Inflammatory macrophage treated with lipopolysaccharide for 1 hour (primary cell): Measurements from ENCODE around the gene BTG1.
"Not testable (repeated sequence)": the region's sequence is repeated elsewhere in the genome, so short reads cannot be mapped to it uniquely, and the experiment has no call there.

Source experiments
- DNase-seq, 2 donors: peaks; one replicate each; pipeline ENCODE4 v3.0.0-alpha.2; 2020 to 2022

Gene BTG1

DNA sequence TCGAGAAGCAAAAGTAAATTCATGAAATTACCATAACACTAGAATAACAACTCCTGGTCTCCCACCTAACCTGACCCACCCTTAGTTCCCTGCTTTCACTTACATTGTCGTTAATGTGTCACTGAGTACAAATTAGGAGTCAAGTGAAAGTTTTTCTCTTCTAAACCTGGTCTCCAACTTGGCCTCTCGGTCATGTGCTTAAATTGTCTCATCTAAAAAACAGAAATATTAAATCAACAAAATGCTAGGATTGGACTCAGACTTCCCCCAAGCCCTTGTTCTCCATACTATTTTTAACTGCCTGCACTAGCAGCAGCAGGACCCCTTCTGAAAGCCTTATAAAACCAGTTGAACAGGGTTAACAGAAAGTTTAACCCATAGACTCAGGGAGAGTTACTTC, 1.8 kb upstream of the BTG1 start:
- no peak for DNase-seq

DNA sequence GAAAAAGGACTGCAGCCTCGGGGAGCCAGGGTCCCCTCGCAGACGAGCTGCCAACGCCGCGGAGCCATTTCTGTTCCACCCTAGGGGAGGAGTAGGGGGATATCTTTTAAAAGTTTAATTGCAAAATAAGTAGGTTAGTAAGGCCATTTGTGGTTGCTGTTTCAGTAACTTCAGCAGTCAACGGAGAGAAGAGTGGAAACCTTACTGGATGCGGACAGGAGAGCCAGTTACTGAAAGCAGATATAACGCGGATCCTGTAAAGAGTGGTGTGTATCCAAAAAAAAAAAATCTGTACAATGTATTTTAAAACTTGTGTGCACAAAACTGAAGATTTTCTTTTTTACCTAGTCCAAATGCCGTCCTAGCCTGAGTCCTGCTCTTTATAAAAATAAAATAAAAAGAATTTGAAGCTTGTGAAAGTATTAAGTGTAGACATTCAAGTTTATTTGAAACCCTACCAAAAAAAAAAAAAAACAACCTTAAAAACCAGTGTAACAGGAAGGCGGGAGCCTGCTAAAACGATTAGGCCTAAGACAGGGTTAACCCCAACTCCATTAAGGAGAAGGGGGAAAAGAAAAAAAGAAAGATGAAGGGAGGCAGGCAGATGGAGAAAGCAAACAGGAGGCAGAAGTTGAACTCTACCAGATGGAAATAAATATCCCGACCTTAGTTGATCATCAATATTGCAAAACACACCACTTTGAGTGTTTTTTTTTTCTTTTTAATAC, 1.0 kb upstream of the BTG1 start:
- no peak for DNase-seq

DNA sequence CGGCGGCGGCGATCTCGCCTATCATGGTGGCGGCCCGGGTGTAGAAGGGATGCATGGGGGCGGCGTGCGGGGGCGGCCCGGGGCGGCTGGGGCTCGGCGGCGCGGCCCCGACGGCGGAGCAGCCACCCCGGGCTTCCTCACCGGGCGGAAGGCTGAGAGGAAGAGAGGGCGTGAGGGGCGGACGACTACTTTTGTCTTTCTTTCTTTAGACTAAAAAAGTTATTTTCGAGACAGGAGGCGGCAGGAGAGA, 240 bp downstream of the BTG1 start:
- no peak for DNase-seq

DNA sequence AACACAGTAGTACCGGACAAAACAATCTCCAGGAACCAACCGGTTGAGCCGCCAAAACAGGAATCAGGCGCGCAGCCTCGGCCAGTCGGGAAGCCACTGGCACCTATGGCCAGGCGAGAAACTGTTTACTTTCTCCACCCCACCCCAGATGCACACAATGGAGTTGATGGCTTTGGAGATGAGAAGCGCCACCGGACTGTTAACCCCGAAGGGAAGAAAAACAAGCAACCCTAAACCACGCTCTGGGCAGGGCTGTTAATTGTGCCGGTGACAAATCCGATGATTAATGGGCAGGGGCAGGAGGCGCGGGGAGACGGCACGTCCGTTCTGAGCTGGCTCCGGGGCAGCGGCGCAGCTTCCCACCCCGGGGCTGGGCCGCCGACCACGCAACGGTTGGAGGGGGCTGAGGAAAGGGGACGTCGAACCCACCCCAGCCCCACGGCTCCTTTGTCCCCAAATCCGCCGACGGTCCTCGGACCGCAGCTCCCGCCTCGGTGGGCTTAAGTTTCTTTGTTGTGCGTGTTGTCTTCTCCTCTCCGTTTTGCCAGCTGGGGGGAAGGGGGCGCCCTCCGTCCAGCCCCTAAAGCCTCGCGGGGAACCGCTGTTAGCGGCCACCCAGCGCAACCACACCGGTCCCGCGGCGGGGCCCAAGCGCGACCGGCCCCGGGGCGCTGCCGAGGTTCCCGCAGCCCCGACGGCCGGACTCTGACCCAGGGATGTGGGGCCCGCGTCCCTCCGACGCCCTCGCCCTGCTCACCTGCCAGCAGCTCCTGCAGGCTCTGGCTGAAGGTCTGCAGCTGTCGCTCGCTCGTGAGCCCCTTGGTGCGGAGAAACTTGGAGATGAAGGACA, 790 bp downstream of the BTG1 start:
- DNase-seq, result no peak

DNA sequence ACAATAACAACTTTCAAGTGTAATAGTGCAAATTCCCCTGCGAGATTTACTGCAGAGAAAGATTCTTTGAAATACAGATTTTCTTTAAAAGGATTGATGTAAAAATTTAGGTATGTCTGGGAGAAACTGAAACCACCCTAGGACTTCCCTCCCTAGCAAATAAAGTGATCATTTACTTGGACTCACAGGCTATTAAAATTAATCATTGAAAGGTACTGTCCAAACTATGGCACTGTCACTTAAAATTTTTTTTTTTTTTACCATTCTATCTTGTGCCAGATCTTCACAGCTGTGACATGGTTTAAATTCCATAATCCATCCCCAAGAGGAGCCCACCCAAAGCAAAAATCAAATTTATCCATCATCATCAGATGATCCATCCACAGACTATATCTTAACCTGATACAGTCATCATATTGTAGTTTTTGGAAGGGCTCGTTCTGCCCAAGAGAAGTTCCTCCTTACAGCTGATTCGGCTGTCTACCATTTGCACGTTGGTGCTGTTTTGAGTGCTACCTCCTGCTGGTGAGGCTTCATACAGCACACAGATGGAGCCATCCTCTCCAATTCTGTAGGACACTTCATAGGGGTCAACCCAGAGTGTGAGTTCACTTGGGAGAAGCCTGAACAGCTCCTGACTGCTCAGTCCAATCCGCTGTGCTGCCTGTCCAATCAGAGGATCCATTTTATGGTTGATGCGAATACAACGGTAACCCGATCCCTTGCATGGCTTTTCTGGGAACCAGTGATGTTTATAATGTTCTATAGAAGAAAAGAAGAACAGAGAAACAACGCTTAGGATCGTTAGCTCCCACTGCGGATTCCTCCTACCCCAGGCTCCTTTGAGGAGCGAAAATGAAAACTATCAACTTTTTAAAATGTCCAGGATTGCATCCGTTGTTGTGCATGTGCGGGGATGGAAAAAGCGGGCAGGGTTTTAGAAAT, 1.7 kb downstream of the BTG1 start:
- peak; percentile 79 to 84 for DNase-seq

DNA sequence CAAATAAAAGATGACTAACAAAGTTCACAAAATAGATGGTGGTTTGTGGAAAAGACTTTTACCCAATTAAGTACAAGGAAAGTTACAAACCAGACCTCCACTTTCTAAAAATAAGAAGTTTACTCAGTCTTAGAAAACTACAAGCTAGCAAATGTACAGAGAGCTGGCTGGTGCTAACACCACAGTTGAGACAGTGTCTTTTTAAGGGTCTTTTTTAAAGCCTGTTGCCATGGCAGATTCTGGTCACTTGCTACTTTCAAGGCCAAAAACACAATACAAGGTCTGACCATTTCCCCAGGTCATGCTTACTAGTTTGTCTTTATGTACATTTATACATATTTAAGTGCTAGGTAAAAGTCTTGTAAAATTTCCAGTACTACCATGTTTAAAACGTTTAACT, 2.4 kb downstream of the BTG1 start:
- DNase-seq, result no peak

DNA sequence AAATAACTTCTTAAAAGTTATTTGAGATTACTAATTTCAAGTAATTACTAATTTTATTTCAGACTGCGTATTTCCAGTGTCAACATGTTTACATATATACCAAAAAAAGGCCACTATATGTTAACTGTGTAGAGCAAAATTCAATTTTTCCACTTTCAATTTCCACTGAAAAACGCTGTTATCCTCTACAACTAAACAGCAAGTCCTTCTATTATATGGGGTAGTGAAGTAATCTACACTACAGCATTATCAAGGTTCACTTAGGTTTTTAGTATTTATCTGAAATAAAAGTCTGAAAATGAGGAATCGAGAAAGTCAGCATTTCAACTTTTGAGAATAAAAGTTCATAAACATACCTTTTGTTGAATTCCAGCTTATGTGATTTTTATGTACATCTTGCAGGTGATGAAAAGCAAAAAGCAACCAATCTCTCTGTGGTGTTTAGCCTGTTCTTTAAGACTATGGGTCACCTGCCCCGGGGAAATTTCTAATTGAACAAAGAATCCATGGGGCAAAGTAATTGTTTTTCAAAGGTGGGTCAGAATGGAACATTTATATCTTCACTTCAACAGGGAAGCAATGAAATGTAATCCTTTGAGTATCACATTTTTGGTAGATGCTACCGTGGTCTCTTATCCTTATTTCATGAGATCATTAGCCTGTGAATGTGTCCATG, 3.3 kb downstream of the BTG1 start:
- DNase-seq, result no peak

DNA sequence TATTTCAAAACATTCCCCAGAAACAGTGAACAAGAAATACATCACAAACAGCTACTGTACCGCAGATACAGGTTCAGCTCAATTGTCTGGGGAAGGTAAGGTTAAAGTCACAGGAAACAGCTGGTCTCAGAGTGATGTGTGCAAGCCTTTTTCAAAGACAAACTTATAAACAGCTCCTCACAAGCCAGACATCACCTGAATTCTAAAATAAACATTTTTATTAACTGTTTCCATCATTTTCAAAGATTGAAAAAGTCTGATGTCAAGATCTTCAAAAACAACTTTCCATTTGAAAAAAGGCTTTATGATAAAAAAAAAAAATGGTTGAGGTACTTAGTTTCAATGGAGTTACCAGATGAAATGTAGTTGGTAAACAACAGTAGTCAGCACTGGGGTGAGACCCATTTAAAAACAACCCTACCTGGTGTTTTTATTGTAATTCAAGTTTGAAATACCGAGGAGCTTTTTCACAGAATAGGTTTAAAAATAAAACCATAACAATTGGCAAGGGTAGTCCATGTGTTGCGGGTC, 4.0 kb downstream of the BTG1 start:
- no peak for DNase-seq

DNA sequence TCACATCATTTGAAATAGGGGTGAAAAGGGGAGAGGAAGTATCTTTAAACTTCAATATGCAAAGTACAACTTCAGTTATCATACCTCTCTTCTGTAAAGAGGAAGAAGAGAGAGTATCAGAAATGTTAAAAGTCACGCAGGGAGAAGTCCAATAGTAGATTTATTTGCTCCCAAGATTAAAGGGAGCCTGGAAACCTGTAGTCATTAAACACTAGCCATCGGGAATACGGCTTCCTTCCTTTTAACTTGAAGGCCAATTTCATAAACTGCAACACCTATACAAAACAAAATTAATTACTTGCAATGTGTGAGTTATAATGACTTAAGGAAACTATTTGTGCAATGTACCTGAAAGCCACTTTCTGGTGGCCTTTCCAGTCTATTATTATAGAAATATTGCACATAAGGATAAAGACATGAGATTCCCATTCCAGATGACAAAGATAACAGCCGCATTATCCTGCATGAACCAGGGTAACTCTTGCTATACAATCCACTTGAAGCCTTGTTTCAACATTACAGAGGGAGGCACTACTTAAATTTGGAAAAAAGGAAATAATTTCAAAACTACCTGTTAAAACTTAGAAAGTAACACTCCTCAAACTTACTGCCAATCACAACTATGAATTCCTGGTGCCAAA, 4.6 kb downstream of the BTG1 start:
- no peak for DNase-seq

DNA sequence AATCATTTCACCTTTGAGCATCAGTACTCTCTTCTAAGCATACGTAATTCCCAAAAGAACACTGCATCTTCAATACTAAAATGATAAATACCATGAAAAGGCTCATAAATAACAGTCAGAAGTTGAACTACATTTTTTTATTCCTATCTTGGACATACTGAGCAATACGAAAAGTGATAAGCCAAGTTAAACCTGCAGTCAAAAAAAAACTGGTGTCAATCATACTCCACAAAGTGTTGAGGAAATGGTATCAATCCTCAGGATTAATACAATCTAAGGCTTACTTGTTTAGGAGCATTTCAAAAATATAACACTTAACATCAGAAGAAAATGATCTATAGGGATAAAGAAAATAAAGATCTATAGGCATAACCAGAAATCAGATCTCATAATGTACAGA, 5.5 kb downstream of the BTG1 start:
- no peak for DNase-seq

DNA sequence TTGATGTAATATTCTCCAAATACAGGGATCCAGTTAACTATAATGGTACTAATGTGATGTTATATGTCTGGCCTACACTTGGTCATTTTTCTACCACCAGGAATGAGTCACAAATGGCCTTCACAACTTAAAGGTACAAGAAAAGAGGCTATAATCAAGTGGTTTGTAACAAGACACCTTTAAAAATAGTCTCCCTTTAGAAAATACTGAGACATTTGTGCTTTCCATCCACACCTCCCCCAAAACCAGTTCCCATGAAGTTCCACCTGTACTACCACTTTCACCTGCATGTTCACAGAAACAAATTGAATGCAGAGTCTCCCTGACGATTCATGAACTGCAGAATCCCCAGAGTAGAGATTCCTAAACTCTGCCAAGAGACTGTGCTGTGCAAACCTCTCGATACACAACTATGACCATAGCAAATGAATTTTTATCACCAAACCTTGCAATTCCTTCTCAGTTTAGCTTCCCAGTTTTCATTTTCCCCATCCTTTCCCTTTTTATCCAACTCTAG, 6.0 kb downstream of the BTG1 start:
- no peak for DNase-seq

DNA sequence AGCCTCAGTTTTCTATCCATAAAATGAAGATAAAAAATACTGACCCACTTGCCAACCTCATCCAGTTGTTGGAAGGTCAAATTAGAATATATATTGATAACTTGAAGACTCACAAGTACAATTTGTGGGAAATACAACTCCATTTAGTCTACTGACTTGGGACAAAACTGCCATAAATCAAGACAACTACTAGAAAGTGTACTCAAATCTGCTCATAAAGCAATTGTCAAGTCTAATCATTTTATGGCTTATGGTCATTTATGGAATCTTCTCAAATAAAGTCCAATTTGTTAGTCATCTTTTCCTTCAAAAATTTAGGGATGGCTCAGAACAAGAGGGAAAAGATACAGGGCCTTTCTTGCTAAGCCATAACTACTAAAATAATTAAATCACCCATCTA, 7.0 kb downstream of the BTG1 start:
- no peak for DNase-seq

DNA sequence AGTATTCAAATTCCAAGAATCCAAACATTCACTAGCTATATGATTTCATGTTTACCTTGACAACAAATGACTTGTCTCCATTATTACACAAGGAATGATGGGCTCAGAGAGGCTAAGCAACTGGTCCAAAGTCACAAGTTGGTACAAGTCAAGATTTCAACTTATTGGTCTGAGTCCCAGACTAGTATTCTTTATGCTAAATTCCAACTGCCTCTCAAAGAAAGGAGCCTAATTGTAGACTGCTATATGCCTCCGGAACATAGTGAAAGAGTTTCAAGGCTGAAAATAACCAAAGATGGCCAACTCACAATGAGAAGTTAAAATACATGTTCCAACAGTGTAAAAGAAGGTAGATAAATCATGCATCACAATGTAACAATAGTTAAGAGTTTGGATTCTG, 7.5 kb downstream of the BTG1 start:
- DNase-seq, result no peak

DNA sequence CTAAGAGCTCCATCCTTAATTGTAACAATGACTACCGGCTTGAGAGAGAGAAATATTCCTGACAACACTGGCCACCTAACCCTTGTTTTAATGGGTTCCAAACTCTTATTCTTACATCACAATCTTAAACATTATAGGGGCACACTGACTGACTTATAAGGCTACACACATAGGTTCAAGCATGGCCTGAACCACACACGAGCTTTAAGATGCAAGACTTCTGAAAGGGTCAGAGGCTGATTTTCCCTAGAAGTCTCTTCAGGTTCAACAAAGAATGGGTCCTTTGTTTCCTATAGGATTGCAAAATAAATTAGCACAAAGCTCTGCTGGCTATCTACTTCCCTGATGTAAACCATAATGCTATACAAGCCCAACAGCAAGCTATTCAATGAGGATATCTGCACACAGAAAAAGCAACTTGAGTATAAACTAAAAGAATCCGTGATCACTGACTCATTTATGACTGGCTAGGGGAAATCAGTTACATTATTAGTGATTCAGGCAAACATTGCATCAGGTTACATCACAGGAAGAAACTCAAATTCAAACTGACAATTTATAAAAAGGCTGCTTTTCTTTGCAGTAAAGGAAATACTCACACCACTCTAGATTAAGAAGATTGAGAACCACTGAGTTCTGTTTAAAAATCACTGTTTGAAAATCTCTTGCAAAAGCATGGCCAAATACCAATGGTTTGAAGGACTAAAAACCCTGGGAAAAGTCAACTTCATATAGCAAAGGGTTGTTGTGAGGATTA, 8.5 kb downstream of the BTG1 start:
- DNase-seq, result peak; percentile 79 to 86

DNA sequence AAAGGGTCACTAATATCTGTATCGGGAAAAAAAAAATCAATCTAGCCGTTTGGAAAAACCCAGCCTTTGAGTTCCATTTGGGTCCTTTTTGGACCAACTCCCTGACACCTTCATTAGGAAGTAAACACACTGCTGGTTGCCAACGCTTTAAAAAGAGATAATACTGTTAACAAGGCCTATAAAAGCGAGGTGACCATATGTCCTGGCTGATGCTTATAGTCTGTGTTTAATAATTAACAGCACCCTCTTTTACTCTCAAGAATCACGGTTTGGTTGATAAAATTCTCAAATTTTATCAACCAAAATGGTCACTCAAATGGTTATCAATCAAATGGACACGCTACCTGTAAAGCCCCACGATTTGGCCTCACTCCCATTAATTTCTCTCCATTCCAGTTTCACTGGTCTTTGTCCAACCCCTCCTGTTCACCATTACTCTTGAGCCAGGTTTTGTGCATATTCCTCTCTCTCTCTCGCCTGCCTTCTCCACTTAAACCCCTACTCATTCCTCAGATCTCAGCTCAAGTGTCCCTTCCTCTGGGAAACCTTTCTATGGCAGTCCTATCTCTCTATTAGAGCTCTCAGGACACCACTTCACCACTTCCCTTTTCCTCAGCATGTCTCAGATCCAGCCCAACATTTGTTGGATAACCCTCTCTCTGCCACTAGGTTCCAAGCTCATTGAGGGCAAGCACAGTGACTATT, 9.5 kb downstream of the BTG1 start:
- peak in 1 of 2 donors; percentile 40 for DNase-seq

DNA sequence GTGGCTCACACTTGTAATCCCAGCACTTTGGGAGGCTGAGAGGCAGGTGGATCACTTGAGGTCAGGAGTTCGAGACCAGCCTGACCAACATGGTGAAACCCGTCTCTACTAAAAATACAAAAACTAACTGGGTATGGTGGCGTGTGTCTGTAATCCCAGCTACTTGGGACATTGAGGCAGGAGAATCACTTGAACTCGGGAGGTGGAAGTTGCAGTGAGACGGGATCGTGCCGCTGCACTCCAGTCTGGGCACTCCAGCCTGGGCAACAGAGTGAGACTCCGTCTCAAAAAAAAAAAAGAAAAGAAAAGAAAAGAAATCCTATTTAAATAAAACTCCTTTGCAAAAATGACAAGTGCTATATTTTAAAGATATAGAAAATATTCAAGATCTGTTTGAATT, 10.1 kb downstream of the BTG1 start:
- DNase-seq, result not testable (repeated sequence)

DNA sequence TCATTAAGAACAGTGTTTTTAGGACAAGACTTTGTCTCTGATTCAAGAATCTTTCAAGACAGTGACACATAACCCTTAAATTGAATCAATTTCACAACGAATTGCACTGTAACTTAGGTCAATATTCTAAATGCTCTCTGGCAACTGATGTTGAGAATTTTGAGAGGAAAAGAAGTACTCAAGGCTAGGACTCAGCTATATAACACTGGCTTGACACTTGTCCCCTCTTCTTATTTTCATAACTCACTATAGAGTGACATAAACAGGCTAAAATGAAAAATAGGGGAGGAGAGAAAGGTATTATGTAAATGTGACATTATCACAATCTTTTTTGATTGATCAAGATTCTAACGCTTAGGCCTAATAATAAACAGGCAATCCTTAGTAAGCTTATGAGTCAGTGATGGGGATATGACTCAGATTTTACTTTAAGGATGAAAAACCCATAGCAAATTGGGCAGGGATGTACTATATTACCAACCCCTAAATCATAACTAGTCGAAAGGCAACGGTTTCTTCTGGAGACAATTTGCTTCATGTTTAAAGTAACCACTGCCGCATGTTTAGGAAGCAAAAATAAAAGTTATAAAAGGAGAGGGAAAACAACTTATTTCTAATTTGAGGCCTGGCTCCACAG, 10.9 kb downstream of the BTG1 start:
- DNase-seq, result peak; percentile 70 to 71

DNA sequence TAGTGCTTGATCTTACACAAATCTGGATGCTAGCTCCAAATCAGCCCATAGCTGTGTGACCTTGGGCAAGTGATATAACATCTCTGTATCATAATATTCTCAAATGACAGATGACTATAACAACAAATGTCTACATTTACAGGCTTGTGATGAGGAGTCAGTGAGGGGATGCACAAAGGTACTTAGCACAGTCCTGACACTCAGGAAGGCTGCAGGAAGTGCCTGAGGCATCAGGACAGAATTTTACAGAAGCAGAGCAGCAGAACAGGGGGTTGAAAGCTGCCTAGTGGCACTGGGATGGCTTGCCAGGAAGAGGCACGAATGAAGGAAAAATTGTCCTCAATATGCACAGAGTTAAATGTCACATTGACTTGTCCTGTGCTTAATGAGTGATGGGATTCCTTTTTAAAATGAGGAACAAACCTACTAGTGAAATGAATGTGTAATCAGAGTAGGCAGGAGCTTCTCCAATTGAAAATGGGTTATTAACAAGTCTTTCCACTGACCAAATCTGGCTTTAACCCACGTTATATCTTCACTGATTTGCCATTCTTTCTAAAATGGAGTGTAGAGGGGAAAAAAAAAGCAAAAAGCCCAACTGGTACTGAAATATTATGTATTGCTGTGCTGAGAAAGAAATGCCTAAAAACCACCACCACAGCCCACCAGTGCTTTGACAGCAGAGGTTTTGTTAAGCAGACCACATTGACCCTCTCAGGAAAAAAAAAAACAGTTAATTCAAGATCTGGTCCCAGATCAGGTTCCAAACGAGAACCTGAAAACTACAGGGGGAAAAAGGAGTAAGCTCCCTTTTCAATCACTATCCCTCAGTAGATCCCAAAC, 11.6 kb downstream of the BTG1 start:
- DNase-seq, result peak; percentile 70 to 81

DNA sequence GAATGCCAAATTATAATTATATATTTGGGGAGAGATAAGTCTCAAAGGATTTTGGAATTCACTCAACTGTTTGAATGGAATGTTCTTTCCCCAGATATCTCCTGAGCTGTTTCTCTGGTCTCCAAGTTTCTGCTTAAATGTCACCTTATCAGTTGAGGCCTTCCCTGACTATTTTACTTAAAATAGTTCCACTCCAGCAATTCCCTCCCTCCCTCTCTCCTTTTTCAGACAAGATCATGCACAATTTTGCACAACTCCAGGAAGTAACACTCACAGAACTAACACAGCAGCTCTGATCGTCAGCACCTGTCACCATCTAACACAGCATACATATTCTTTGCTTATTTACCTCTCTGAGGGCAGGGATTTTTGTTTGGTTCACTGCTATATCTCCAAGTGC, 12.5 kb downstream of the BTG1 start:
- no peak for DNase-seq
